ENCODE data around the gene CLEC3A. TPM values are rescaled to one million over a fixed set of nuclear protein-coding genes. Genes with fewer than 3 reads are reported as not detected.

CLEC3A gene
- total and polyA plus RNA-seq, 2 donors (not counting 1 experiment from before 2014, with no cell fraction given): not detected

- H3K9ac ChIP-seq (ENCODE audit: low read length): no peak overlapping the region
- H3K27me3 ChIP-seq (replicated peaks in 1 of 4; ENCODE audit: control extremely low read depth in 1 of 4, control insufficient read depth in 3 of 4, insufficient read depth in 4 of 4, low read length in 3 of 4): no peaks in the 10 kb centered on the region
- no peak overlapping the region for H2AFZ ChIP-seq (ENCODE audit: insufficient read depth, low read depth, low read length, poor library complexity, severe bottlenecking)
- H3K9me3 ChIP-seq (ENCODE audit: control extremely low read depth in 1 of 3, control insufficient read depth in 2 of 3, insufficient read depth in 1 of 3, low read length in 2 of 3): no peaks in the 10 kb centered on the region
- Mint-ChIP-seq H3K4me1 (no peaks in the 10 kb centered on the region), H3K27ac (no peak overlapping the region), H3K27me3 (peaks cover 3% of the 10 kb centered on the region), H3K9me3 (ENCODE audit: insufficient read depth) (no peaks in the 10 kb centered on the region), H3K4me3 (no peak overlapping the region)
- H3K27ac ChIP-seq (ENCODE audit: low read length in 2 of 2): no peak overlapping the region
- H3K79me2 ChIP-seq (ENCODE audit: control insufficient read depth, insufficient read depth, low read length): no peaks in the 10 kb centered on the region
- no peaks in the 10 kb centered on the region for H3K36me3 ChIP-seq (replicated peaks in 1 of 2; ENCODE audit: control extremely low read depth in 1 of 2, control insufficient read depth in 1 of 2, extremely low read depth in 1 of 2, insufficient read depth in 2 of 2, low read length in 1 of 2)
- ATAC-seq (ENCODE audit: low read depth): no peak
- no peak overlapping the region for H3K4me3 ChIP-seq (ENCODE audit: control extremely low read depth in 1 of 5, extremely low read depth in 1 of 5, insufficient read depth in 1 of 5, low read depth in 2 of 5, low read length in 4 of 5)
- no peaks in the 10 kb centered on the region for H3K4me1 ChIP-seq (ENCODE audit: control insufficient read depth in 2 of 2, insufficient read depth in 2 of 2, low read length in 2 of 2)
- WGBS (ENCODE audit: insufficient coverage): 100% methylated on average over 2 of the region's 5 CpGs
- TF ChIP-seq EZH2 (IDR thresholded peaks at IDR 0.05; ENCODE audit: borderline replicate concordance, insufficient read depth, low read depth, low read length, poor library complexity, severe bottlenecking) (no peak), CTCF (IDR thresholded peaks at IDR 0.05) (no peak)
- no peak overlapping the region for H3K4me2 ChIP-seq (replicated peaks; ENCODE audit: low read depth, low read length, poor library complexity, severe bottlenecking)
- DNase-seq: no peak
- ChIA-PET CTCF (interaction anchor here (1.2 kb wide), 1 partner anchor 9 kb away, joined by 3 read pairs; no protein-coding TSS in a partner anchor), POLR2A (no interaction called here)
- intact Hi-C loops (cut with micrococcal nuclease): no loop called here
- H4K20me1 ChIP-seq (ENCODE audit: control insufficient read depth, insufficient read depth, low read length, poor library complexity, severe bottlenecking): no peaks in the 10 kb centered on the region
Measured at GRCh38 chr16:78060809-78061208, 38.5 kb downstream of the CLEC3A start.

- H3K36me3 ChIP-seq (replicated peaks in 1 of 2; ENCODE audit: control extremely low read depth in 1 of 2, control insufficient read depth in 1 of 2, extremely low read depth in 1 of 2, insufficient read depth in 2 of 2, low read length in 1 of 2): no peaks in the 10 kb centered on the region
- H3K9ac ChIP-seq (ENCODE audit: low read length): no peak overlapping the region
- H3K27ac Mint-ChIP-seq: no peak overlapping the region
- H3K27me3 Mint-ChIP-seq: peaks cover 19% of the 10 kb centered on the region
- no peaks in the 10 kb centered on the region for H3K9me3 Mint-ChIP-seq (ENCODE audit: insufficient read depth)
- CTCF ChIA-PET: interaction anchor here (0.8 kb wide), 1 partner anchor 24 kb away, joined by 3 read pairs; no protein-coding TSS in a partner anchor
- no peaks in the 10 kb centered on the region for H4K20me1 ChIP-seq (ENCODE audit: control insufficient read depth, insufficient read depth, low read length, poor library complexity, severe bottlenecking)
- H3K27me3 ChIP-seq (replicated peaks in 1 of 4; ENCODE audit: control extremely low read depth in 1 of 4, control insufficient read depth in 3 of 4, insufficient read depth in 4 of 4, low read length in 3 of 4): peaks cover 0 to 5% (median 1%) of the 10 kb centered on the region in 4 experiments
- no peak overlapping the region for H2AFZ ChIP-seq (ENCODE audit: insufficient read depth, low read depth, low read length, poor library complexity, severe bottlenecking)
- H3K4me3 ChIP-seq (ENCODE audit: control extremely low read depth in 1 of 5, extremely low read depth in 1 of 5, insufficient read depth in 1 of 5, low read depth in 2 of 5, low read length in 4 of 5): no peak overlapping the region
- WGBS (ENCODE audit: insufficient coverage): 89% methylated on average over 2 of the region's 4 CpGs
- H3K27ac ChIP-seq (ENCODE audit: low read length in 2 of 2): no peak overlapping the region
- no peak overlapping the region for H3K4me3 Mint-ChIP-seq
- no peaks in the 10 kb centered on the region for H3K79me2 ChIP-seq (ENCODE audit: control insufficient read depth, insufficient read depth, low read length)
- TF ChIP-seq CTCF (IDR thresholded peaks at IDR 0.05): no peak
- no peak for TF ChIP-seq EZH2 (IDR thresholded peaks at IDR 0.05; ENCODE audit: borderline replicate concordance, insufficient read depth, low read depth, low read length, poor library complexity, severe bottlenecking)
- no peak overlapping the region for H3K4me2 ChIP-seq (replicated peaks; ENCODE audit: low read depth, low read length, poor library complexity, severe bottlenecking)
- POLR2A ChIA-PET: no interaction called here
- no peaks in the 10 kb centered on the region for H3K4me1 ChIP-seq (ENCODE audit: control insufficient read depth in 2 of 2, insufficient read depth in 2 of 2, low read length in 2 of 2)
- no peaks in the 10 kb centered on the region for H3K4me1 Mint-ChIP-seq
- H3K9me3 ChIP-seq (ENCODE audit: control extremely low read depth in 1 of 3, control insufficient read depth in 2 of 3, insufficient read depth in 1 of 3, low read length in 2 of 3): no peaks in the 10 kb centered on the region
- intact Hi-C loops (cut with micrococcal nuclease): no loop called here
- DNase-seq: no peak
- no peak for ATAC-seq (ENCODE audit: low read depth)
Measured at GRCh38 chr16:78065319-78065718, 43.0 kb downstream of the CLEC3A start.

Measured in B cell (primary cell).